Stimulated activated CD8-positive, alpha-beta memory T cell treated with anti-CD3 and anti-CD28 coated beads, Interleukin-7, amount 100 ng/mL, for 1 hour (primary cell): ENCODE results near the gene CDK4.

Experiments
- DNase-seq, 2 donors: peaks; one replicate each; pipeline ENCODE4 v3.0.0-alpha.2; 2020; ENCODE audit warnings: low read depth in 2 of 2

CDK4 gene

DNA sequence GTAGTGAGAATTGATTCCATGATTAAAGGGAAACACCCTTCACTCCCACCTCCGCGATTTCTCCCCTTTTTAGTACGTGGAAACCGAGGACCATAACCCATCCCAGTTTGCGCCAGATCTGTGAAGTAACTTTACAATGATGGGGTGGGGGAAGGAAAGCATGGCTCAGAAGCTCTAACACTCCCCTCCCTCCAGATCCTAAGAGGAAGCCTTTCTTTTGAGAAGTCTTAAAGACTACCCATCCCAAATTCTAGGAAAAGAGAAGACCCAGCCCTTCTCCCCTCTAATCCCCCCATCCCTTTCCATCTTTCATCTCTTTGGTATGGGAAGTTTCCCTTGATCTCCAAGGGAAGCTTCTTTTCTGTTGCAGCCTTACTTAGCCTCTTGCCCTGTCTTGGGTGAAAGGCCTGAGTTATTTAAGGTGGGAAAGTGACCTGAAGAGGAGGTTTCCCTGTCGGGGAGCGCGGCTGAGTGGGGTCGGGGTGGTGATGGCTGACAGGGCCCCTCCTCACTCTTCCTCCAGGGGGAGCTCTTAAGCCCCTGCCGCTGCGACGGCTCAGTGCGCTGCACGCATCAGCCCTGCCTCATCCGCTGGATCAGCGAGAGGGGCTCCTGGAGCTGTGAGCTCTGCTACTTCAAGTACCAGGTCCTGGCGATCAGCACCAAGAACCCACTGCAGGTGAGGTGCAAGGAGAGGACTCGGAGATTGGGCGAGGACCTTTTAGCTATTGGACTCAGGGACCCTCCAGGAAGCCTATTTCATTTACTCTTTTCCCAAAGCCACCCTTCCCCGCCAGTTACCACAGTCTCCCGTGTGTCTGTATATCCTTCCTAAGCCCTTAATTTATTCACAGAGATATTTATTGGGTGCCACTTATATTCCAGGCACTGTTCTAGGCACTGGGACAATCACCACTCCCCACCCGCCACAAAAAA lies 4.6 kb upstream of the CDK4 start:
- peak; percentile 40 to 43 for DNase-seq

- no peak for DNase-seq
These were observed 3.6 kb upstream of the CDK4 start for GRCh38 chr12:57755454-57756372.

DNA sequence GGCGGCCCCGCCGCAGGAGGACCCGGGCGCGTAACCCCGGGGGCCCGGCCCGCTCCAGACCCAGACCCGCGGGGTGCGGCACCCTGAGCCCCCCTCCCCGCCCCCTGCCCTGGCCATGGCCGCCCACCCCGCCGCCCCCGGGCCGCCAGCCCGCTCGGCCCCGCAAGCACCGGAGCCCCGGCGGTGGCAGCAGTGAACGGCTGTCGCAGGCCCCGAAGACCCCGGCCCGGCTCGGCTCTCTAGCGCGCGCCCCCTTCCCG lies 3.0 kb upstream of the CDK4 start:
- no peak for DNase-seq

GRCh38 chr12:57754411-57755193 lies 2.5 kb upstream of the CDK4 start, which contains the start of gene MARCHF9:
MARCHF9 (plus strand) TSS chr12:57755103; CDS start chr12:57755529, 426 bp downstream.
- peak; percentile 55 to 63 for DNase-seq

DNA sequence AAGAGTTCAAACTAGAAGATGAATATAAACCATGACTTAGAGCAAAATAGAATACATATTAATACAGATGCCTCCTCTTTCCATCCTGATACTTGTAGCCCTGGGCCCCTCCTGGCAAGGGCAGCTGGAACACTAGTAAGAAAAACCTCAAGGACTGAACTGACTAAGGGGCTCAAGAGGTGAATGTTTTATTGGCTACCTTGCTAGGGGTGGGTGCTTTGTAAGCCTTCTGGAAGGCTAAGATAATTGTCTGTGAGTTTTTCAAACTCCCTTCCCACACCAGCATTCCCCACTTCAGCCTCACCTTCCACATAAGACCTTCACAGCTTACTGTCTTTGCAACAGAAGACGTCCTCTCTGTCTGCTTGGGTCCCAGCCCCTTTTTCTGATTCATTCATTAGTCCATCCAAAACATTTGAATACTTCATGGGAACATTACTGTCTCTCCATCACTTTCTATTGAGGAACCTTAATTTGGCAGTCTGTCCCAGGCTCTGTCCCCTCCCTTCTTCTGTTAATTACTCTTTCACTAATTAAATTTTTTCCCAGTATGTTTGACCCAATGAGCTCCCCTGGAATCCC lies 1.7 kb upstream of the CDK4 start:
- no peak for DNase-seq

DNA sequence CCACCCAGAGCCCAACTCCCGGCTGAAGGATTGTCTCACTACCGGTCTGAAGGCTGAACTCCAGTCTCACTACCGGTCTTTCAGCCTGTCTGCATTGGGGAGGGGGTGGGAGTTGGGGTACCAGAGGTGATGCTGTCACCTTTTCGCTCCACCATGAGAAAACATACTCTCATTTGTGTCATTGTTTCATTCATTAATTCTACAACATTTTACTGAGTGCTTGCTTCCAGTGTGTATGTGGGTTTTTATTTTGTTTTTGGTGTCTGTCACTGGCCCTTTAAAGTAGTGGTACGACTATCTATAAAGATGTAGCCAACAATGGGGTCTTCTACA lies 524 bp upstream of the CDK4 start:
- DNase-seq: no peak

DNA sequence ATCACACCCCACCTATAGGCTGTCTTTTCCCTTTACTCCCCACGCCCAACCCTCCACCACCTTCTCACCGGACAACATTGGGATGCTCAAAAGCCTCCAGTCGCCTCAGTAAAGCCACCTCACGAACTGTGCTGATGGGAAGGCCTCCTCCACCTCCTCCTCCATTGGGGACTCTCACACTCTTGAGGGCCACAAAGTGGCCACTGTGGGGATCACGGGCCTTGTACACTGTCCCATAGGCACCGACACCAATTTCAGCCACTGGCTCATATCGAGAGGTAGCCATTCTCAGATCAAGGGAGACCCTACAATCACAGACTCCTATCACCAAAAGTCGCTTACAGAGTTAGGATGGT lies 700 bp downstream of the CDK4 start:
- no peak for DNase-seq

GRCh38 chr12:57750561-57751431 lies 1.3 kb downstream of the CDK4 start:
- no peak for DNase-seq

GRCh38 chr12:57749061-57749460 lies 3.0 kb downstream of the CDK4 start:
- DNase-seq: no peak

- no peak for DNase-seq
These were observed 6.1 kb downstream of the CDK4 start for GRCh38 chr12:57746025-57746424.

- DNase-seq: no peak
These were observed 6.6 kb downstream of the CDK4 start for GRCh38 chr12:57745485-57745881.

GRCh38 chr12:57744777-57745484 lies 7.2 kb downstream of the CDK4 start, which contains the start of gene TSPAN31:
TSPAN31 (plus strand) TSS chr12:57745039; CDS start chr12:57745155, 116 bp downstream.
- DNase-seq: peak; percentile 82

GRCh38 chr12:57744194-57744776 lies 7.8 kb downstream of the CDK4 start:
- DNase-seq: peak in 1 of 2 donors; percentile 39

DNA sequence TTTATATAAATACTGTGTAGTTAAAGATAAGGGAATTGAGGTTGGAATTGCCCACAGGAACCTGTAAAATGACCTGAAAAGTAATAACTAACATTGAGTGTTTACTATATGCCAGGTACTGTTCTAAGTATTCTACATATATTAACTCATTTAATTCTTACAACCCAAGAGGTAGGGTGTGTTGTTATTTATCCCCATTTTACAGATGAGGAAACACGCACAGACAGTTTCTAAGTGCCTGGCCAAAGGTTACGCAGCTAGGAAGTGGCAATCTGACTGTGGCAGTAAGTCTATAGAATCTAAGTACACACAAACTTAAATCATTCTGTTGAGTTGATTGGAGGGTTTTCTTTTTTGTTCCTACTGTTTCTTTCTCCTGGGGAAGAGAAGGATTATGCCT lies 8.3 kb downstream of the CDK4 start:
- no peak for DNase-seq

GRCh38 chr12:57741844-57742738 lies 10.0 kb downstream of the CDK4 start:
- DNase-seq: peak; percentile 51 to 62

DNA sequence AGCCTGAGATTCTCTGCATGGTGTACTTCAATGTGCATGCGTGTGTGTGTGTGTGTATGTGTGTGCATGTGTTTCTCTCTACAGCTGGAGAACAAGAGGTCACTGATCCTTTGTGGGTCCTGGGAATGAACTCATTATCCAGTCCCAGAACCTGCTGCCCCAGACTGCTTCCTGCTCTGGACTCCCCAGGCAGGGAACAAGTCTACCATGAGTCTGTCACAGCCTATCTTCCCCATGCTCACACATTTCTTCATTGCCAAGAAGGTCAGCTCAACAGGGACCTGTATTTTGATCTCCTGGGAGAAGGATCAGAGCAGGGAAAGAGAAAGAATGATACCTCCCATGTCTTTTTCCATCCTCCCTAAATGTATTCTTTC lies 10.7 kb downstream of the CDK4 start:
- no peak for DNase-seq

DNA sequence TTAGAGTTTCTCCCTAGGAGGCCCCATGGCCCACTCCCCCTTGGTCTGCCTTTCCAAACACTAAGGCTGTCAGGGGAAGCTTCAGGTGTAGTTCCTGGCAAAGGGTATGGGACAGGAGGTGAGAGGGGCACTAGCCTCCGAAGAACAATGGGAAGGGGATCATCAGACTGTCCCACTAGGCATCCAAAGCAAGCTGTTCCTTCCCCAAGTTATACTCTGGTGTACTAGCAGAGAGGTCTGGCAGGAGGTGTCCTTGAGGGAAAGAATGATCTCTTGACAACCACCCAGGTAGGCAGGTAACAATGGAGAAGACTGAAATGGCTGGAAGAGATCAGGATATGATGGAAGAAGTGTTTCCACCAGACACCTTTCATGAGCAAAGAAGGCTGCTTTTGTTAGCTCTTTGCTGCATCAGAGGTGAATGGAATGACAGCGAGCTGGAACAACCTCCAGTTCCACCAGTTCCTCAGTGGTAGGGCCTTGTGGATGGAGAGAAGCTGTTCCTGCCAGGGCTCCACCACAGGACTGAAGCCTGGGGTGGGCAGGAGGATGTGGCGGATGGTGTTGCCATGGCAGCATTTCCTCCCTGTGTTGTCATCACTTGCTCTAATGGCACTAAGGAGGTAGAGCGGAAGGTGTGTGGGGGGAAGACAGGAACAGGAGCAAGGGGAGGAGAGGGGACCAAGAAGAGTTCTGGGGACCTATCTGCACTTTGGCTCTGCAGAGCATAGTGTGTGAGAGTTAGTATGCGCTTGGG lies 11.3 kb downstream of the CDK4 start:
- DNase-seq: peak; percentile 45 to 55
